Keratinocyte (primary cell): Measurements from ENCODE around the gene DSTYK.

Experiments used
- EZH2 ChIP-seq: IDR thresholded peaks from one replicate; pipeline ENCODE4 v1.6.1; 2012; ENCODE audit warnings: inconsistent platforms, mild to moderate bottlenecking, low read length, moderate library complexity
- TF ChIP-seq, protein P1 (sequence below), 3 experiments: IDR thresholded peaks in 1 of 3; conservative IDR thresholded peaks in 1 of 3; optimal IDR thresholded peaks in 1 of 3; 2 replicates in 2 of 3; 3 replicates in 1 of 3; pipeline versions ENCODE3 to v1.5.1; 2011; ENCODE audit warnings: low read length in 3 of 3, mild to moderate bottlenecking in 3 of 3, moderate library complexity in 2 of 3, control low read depth in 1 of 3, inconsistent platforms in 1 of 3; ENCODE audit not compliant: insufficient read depth in 2 of 3; ENCODE audit errors: extremely low read depth in 1 of 3

DNA sequence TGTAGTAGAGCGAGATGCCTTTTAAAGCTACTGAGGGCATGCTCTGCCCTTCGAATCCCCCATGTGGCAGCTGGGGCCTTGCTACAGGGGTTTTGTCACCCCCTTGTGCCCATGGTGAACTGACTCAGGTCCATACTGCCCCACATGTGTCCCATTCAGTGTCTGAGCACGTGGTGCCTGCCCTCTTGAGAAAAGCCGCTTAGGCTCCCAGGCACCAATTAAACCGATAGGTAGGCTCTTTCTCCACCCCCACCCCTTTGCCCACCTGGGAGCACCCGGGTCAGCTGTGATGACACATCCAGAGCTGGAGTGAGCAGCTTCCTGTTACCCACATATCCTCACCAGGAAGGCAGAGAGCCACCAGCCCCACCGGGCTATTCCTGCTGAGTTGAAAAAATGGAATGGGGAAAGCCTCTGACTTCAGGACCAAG is 46.8 kb upstream of the DSTYK start:
- no peak for TF ChIP-seq EZH2
- TF ChIP-seq, protein P1, sequence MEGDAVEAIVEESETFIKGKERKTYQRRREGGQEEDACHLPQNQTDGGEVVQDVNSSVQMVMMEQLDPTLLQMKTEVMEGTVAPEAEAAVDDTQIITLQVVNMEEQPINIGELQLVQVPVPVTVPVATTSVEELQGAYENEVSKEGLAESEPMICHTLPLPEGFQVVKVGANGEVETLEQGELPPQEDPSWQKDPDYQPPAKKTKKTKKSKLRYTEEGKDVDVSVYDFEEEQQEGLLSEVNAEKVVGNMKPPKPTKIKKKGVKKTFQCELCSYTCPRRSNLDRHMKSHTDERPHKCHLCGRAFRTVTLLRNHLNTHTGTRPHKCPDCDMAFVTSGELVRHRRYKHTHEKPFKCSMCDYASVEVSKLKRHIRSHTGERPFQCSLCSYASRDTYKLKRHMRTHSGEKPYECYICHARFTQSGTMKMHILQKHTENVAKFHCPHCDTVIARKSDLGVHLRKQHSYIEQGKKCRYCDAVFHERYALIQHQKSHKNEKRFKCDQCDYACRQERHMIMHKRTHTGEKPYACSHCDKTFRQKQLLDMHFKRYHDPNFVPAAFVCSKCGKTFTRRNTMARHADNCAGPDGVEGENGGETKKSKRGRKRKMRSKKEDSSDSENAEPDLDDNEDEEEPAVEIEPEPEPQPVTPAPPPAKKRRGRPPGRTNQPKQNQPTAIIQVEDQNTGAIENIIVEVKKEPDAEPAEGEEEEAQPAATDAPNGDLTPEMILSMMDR (optimal IDR thresholded peaks at IDR 0.05 in 1 of 3, IDR thresholded peaks at IDR 0.05 in 1 of 3, conservative IDR thresholded peaks at IDR 0.05 in 1 of 3; ENCODE audit: extremely low read depth in 1 of 3, insufficient read depth in 2 of 3, low read length in 3 of 3), result no peak
